ENCODE results near the gene CAMK1. TPM values are rescaled to one million over a fixed set of nuclear protein-coding genes. Genes with fewer than 3 reads are reported as not detected.

Gene CAMK1
- total and polyA plus RNA-seq, 3 donors from 2014 or later, result 62.7 to 185 (median 127) TPM

DNA sequence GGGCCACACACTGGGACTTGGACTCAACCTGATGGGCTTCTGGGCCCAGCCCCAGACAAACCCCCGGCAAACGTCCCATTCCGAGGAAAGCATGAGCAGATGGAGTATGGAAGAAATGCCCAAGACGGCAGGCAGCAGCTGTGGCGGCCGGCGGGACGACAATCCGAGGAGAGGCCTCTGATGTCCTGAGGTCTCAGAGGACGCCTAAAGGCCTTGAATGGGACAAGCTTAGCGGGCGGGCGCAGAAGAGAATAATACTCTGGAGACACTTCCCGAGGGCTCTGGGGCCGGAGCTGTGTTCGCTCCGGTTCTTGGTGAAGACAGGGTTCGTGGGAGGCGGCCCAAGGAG lies 20.5 kb downstream of the CAMK1 start:
- 3% methylated on average over 19 of the region's 19 CpGs; no CpG with 5 or more reads in 1 of the 2 donors for WGBS, 2 donors
- TF ChIP-seq, protein P1, sequence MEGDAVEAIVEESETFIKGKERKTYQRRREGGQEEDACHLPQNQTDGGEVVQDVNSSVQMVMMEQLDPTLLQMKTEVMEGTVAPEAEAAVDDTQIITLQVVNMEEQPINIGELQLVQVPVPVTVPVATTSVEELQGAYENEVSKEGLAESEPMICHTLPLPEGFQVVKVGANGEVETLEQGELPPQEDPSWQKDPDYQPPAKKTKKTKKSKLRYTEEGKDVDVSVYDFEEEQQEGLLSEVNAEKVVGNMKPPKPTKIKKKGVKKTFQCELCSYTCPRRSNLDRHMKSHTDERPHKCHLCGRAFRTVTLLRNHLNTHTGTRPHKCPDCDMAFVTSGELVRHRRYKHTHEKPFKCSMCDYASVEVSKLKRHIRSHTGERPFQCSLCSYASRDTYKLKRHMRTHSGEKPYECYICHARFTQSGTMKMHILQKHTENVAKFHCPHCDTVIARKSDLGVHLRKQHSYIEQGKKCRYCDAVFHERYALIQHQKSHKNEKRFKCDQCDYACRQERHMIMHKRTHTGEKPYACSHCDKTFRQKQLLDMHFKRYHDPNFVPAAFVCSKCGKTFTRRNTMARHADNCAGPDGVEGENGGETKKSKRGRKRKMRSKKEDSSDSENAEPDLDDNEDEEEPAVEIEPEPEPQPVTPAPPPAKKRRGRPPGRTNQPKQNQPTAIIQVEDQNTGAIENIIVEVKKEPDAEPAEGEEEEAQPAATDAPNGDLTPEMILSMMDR (IDR thresholded peaks at IDR 0.05), result no peak
- no peak for TF ChIP-seq POLR2A (IDR thresholded peaks at IDR 0.05)
- Histone ChIP-seq H3K9me3 (no peaks in the 10 kb centered on the region), H3K27ac (peak overlapping the region; percentile 79 to 90), H3K4me1 (peaks cover 19% of the 10 kb centered on the region), H3K27me3 (no peaks in the 10 kb centered on the region), H3K4me3 (peak overlapping the region; percentile 68 to 71), H3K36me3 (ENCODE audit: low read depth, missing control alignments) (no peaks in the 10 kb centered on the region)
- no peak for DNase-seq
- intact Hi-C loops (cut with DNase I; ENCODE audit: low total_unique reads), result no loop called here

DNA sequence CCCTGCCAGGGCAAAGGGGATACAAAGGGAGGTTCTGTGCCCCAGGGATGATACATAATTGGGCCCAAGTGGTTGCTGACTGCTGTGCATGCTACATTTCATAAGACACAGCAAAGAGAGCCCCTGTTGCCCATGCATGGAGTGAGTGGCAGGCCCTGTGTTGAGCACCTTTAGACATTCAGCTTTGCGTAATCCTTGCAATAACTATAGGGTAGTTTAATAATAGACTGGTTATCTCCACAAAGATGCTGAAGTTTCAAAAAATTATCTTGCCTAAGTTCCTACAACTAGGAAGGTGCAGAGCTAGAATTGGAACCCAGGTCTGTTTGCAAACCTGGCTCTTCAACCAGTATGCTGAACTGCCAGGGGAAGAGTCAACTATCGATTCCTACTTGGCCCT lies 21.7 kb downstream of the CAMK1 start:
- H3K27me3 ChIP-seq, result no peaks in the 10 kb centered on the region
- H3K27ac ChIP-seq, result no peak overlapping the region
- H3K4me1 ChIP-seq, result peaks cover 19% of the 10 kb centered on the region
- no peak for DNase-seq
- 90 to 95% methylated on average over 2 of the region's 2 CpGs for WGBS, 2 donors
- intact Hi-C loops (cut with DNase I; ENCODE audit: low total_unique reads), result no loop called here
- no peaks in the 10 kb centered on the region for H3K9me3 ChIP-seq
- no peak for TF ChIP-seq POLR2A (IDR thresholded peaks at IDR 0.05)
- TF ChIP-seq, protein P1 (IDR thresholded peaks at IDR 0.05), result no peak
- no peaks in the 10 kb centered on the region for H3K36me3 ChIP-seq (ENCODE audit: low read depth, missing control alignments)
- H3K4me3 ChIP-seq, result no peak overlapping the region

DNA sequence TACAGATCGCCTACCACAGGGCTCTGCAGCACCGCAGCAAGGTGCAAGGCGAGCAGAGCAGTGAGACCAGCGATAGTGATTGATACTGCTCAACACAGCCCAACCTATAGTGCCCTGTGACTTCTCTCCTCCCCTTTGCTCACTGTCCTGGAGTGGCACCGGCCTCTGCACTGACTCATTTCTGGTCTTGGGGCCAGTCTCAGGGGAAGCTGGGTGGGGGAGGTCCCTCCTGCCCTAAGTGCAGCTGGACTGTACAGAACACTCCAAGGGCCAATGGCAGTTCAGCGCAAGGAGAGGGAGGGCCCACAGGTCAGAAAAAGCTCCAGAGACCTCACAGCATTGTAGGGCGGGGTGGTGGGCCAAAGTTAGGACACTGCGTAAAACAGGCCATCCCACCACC lies 22.5 kb downstream of the CAMK1 start:
- TF ChIP-seq, protein P1 (IDR thresholded peaks at IDR 0.05), result no peak
- no peak for TF ChIP-seq POLR2A (IDR thresholded peaks at IDR 0.05)
- Histone ChIP-seq H3K27ac (no peak overlapping the region), H3K4me1 (peaks cover 19% of the 10 kb centered on the region), H3K36me3 (ENCODE audit: low read depth, missing control alignments) (no peaks in the 10 kb centered on the region), H3K4me3 (no peak overlapping the region), H3K27me3 (no peaks in the 10 kb centered on the region), H3K9me3 (no peaks in the 10 kb centered on the region)
- DNase-seq, result no peak
- intact Hi-C loops (cut with DNase I; ENCODE audit: low total_unique reads), result no loop called here
- WGBS, 2 donors, result 91 to 94% methylated on average over 8 of the region's 8 CpGs

DNA sequence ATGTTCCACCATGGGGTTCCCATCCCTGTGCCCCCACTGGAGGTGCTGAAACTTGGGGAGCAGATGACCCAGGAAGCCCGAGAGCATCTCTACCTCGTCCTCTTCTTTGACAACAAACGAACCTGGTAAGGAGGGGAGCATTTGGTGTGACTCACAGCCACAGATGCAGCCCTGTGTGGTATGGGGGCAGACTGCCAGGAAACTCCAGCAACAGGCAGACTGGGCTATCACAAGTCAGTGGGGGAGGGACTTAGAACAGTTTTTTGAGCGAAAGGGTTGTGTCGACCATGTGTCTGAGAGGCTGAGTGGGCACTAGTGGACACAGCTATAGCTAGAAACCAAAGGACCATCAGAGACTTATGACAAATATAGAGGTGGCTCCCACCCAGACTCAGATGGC lies 23.4 kb downstream of the CAMK1 start:
- H3K27me3 ChIP-seq, result no peaks in the 10 kb centered on the region
- H3K4me1 ChIP-seq, result peaks cover 16% of the 10 kb centered on the region
- 76% methylated on average over 5 of the region's 5 CpGs for WGBS, 2 donors
- TF ChIP-seq POLR2A (IDR thresholded peaks at IDR 0.05), result no peak
- no peak overlapping the region for H3K27ac ChIP-seq
- H3K4me3 ChIP-seq, result no peak overlapping the region
- H3K36me3 ChIP-seq (ENCODE audit: low read depth, missing control alignments), result no peaks in the 10 kb centered on the region
- intact Hi-C loops (cut with DNase I; ENCODE audit: low total_unique reads), result no loop called here
- no peak for DNase-seq
- no peaks in the 10 kb centered on the region for H3K9me3 ChIP-seq

DNA sequence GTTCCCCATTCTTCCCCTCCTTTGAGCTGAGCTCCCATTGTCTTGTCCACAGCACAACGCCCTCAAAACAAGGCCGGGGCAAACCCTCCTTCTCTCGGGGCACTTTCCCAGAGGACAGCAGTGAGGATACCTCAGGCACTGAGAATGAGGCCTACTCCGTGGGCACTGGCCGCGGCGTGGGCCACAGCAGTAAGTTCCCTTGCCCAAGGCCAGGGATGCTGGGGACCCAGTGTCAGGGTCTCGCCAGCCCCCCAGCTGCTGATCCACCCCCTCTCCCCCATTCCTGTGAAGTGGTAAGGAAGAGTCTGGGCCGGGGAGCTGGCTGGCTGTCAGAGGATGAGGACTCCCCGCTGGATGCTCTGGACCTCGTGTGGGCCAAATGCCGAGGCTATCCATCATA lies 24.2 kb downstream of the CAMK1 start:
- Histone ChIP-seq H3K4me1 (peaks cover 8% of the 10 kb centered on the region), H3K27me3 (no peaks in the 10 kb centered on the region), H3K4me3 (no peak overlapping the region), H3K36me3 (ENCODE audit: low read depth, missing control alignments) (no peaks in the 10 kb centered on the region), H3K27ac (no peak overlapping the region), H3K9me3 (no peaks in the 10 kb centered on the region)
- intact Hi-C loops (cut with DNase I; ENCODE audit: low total_unique reads), result no loop called here
- WGBS, 2 donors, result 94 to 95% methylated on average over 5 to 12 of the region's 12 CpGs
- DNase-seq, result no peak
- TF ChIP-seq, protein P1 (IDR thresholded peaks at IDR 0.05), result no peak
- TF ChIP-seq POLR2A (IDR thresholded peaks at IDR 0.05), result no peak
